H9 (cell line): Measurements from ENCODE around the gene PUM1. TPM values are rescaled to one million over a fixed set of nuclear protein-coding genes. Genes with fewer than 3 reads are reported as not detected.

Source experiments
- DNase-seq: peaks from one replicate; pipeline ENCODE4 v3.0.0-alpha.2; 2017
- H2AFZ ChIP-seq: one replicate; pipeline ENCODE4 v1.6.1; 2013; ENCODE audit warnings: mild to moderate bottlenecking, low read length, control low read depth, moderate library complexity
- H2AK5ac ChIP-seq: 2 replicates; pipeline ENCODE4 v1.6.1; 2013; ENCODE audit warnings: low read length, control low read depth, mixed read lengths; ENCODE audit not compliant: insufficient read length
- H2BK120ac ChIP-seq: one replicate; pipeline ENCODE4 v1.6.1; 2013; ENCODE audit warnings: low read depth, mild to moderate bottlenecking, low read length, control low read depth, inconsistent platforms; ENCODE audit not compliant: poor library complexity, severe bottlenecking
- H2BK12ac ChIP-seq: 2 replicates; pipeline ENCODE4 v1.6.1; 2013; ENCODE audit warnings: low read length, control low read depth, mixed read lengths, low read depth; ENCODE audit not compliant: insufficient read length
- H2BK15ac ChIP-seq: 2 replicates; pipeline ENCODE4 v1.6.1; 2013; ENCODE audit warnings: low read depth, low read length, control low read depth
- H2BK20ac ChIP-seq: one replicate; pipeline ENCODE4 v1.6.1; 2013; ENCODE audit warnings: low read depth, mild to moderate bottlenecking, low read length, control low read depth, inconsistent platforms; ENCODE audit not compliant: poor library complexity, severe bottlenecking
- H2BK5ac ChIP-seq: 2 replicates; pipeline ENCODE4 v1.6.1; 2013; ENCODE audit warnings: low read length, control low read depth, mixed read lengths; ENCODE audit not compliant: insufficient read length
- H3K14ac ChIP-seq: 2 replicates; pipeline ENCODE4 v1.6.1; 2013; ENCODE audit warnings: low read length, control low read depth; ENCODE audit not compliant: insufficient read depth
- H3K18ac ChIP-seq: 2 replicates; pipeline ENCODE4 v1.6.1; 2013; ENCODE audit warnings: low read depth, mild to moderate bottlenecking, mixed read lengths, low read length, control low read depth; ENCODE audit not compliant: insufficient read length
- H3K23ac ChIP-seq: 2 replicates; pipeline ENCODE4 v1.6.1; 2013; ENCODE audit warnings: low read length, control low read depth, mixed read lengths, low read depth; ENCODE audit not compliant: insufficient read length
- H3K23me2 ChIP-seq: 2 replicates; pipeline ENCODE4 v1.6.1; 2013; ENCODE audit warnings: low read depth, mild to moderate bottlenecking, mixed read lengths, low read length, control low read depth; ENCODE audit not compliant: insufficient read length, poor library complexity, severe bottlenecking
- H3K27ac ChIP-seq: 2 replicates; pipeline ENCODE4 v1.5.1; 2013; ENCODE audit warnings: low read length, control low read depth, mixed read lengths, low read depth; ENCODE audit not compliant: insufficient read length
- H3K27me3 ChIP-seq: 2 replicates; pipeline ENCODE4 v1.6.1; 2013; ENCODE audit warnings: low read length, control low read depth, inconsistent platforms; ENCODE audit not compliant: insufficient read depth
- H3K4ac ChIP-seq: 2 replicates; pipeline ENCODE4 v1.6.1; 2013; ENCODE audit warnings: low read depth, mild to moderate bottlenecking, control low read depth, inconsistent platforms, low read length, moderate library complexity
- H3K4me1 ChIP-seq: 2 replicates; pipeline ENCODE4 v1.6.1; 2013; ENCODE audit warnings: low read length, control low read depth, inconsistent platforms; ENCODE audit not compliant: insufficient read depth
- H3K4me2 ChIP-seq: 2 replicates; pipeline ENCODE4 v1.6.1; 2013; ENCODE audit warnings: low read length, control low read depth, mixed read lengths; ENCODE audit not compliant: insufficient read length, insufficient read depth
- H3K56ac ChIP-seq: 2 replicates; pipeline ENCODE4 v1.6.1; 2013; ENCODE audit warnings: low read depth, mild to moderate bottlenecking, mixed read lengths, low read length, control low read depth; ENCODE audit not compliant: insufficient read length
- H3K79me1 ChIP-seq: 2 replicates; pipeline ENCODE4 v1.6.1; 2013; ENCODE audit warnings: low read depth, mild to moderate bottlenecking, moderate library complexity, low read length, control low read depth, inconsistent platforms; ENCODE audit not compliant: insufficient read depth, poor library complexity, severe bottlenecking
- H3K79me2 ChIP-seq: 2 replicates; pipeline ENCODE4 v1.6.1; 2013; ENCODE audit warnings: low read length, control low read depth, inconsistent platforms; ENCODE audit not compliant: insufficient read depth
- H3K9ac ChIP-seq: 2 replicates; pipeline ENCODE4 v1.6.1; 2013; ENCODE audit warnings: low read length, control low read depth, mixed read lengths; ENCODE audit not compliant: insufficient read length; ENCODE audit errors: extremely low read depth
- H3K9me3 ChIP-seq: one replicate; pipeline ENCODE4 v1.6.1; 2013; ENCODE audit warnings: low read depth, low read length, inconsistent platforms; ENCODE audit not compliant: control insufficient read depth
- H3T11ph ChIP-seq: one replicate; pipeline ENCODE4 v1.6.1; 2013; ENCODE audit warnings: mild to moderate bottlenecking, low read length, control low read depth, inconsistent platforms
- H4K20me1 ChIP-seq: one replicate; pipeline ENCODE4 v1.6.1; 2013; ENCODE audit not compliant: control insufficient read depth, insufficient read length, insufficient read depth
- H4K5ac ChIP-seq: 2 replicates; pipeline ENCODE4 v1.6.1; 2013; ENCODE audit warnings: low read depth, mild to moderate bottlenecking, mixed read lengths, low read length, control low read depth; ENCODE audit not compliant: insufficient read length
- H4K8ac ChIP-seq: replicated peaks from 2 replicates; pipeline ENCODE4 v1.6.1; 2013; ENCODE audit warnings: low read length, control low read depth, mixed read lengths, low read depth; ENCODE audit not compliant: insufficient read length
- H4K91ac ChIP-seq: 2 replicates; pipeline ENCODE4 v1.6.1; 2013; ENCODE audit warnings: low read depth, mild to moderate bottlenecking, moderate library complexity, mixed read lengths, low read length, control low read depth; ENCODE audit not compliant: insufficient read length
- H3K27ac Mint-ChIP-seq, 3 experiments: 2 replicates in 2 of 3; 3 replicates in 1 of 3; pipeline ENCODE4 v1.8.0; 2020 to 2021; ENCODE audit warnings: mixed read lengths in 3 of 3, mild to moderate bottlenecking in 1 of 3, moderate library complexity in 1 of 3
- H3K27me3 Mint-ChIP-seq: 2 replicates; pipeline ENCODE4 v1.8.0; 2021; ENCODE audit warnings: low read depth, mild to moderate bottlenecking, moderate library complexity, mixed read lengths
- H3K36me3 Mint-ChIP-seq, 3 experiments: 2 replicates in 2 of 3; 3 replicates in 1 of 3; pipeline ENCODE4 v1.8.0; 2020 to 2021; ENCODE audit warnings: low read depth in 3 of 3, mixed read lengths in 3 of 3; ENCODE audit not compliant: insufficient read depth in 1 of 3
- H3K4me1 Mint-ChIP-seq, 2 experiments: 2 replicates each; pipeline ENCODE4 v1.8.0; 2020; ENCODE audit warnings: mixed read lengths in 2 of 2
- H3K4me3 Mint-ChIP-seq, 2 experiments: 2 replicates in 1 of 2; 3 replicates in 1 of 2; pipeline ENCODE4 v1.8.0; 2020 to 2021; ENCODE audit warnings: mild to moderate bottlenecking in 2 of 2, mixed read lengths in 2 of 2, moderate library complexity in 1 of 2
- H3K9me3 Mint-ChIP-seq, 2 experiments: 2 replicates in 1 of 2; 3 replicates in 1 of 2; pipeline ENCODE4 v1.8.0; 2020; ENCODE audit warnings: mild to moderate bottlenecking in 2 of 2, mixed read lengths in 2 of 2, moderate library complexity in 1 of 2
- WGBS: extraction: QIAGEN DNeasy Blood & Tissue Kit; methylation state at CpG from one replicate; pipeline ENCODE4 v1.1.7; 2013; ENCODE audit warnings: missing lambda C conversion rate, low lambda C conversion rate, mixed read lengths; ENCODE audit not compliant: insufficient read length; ENCODE audit errors: extremely low coverage; 5-methylcytosine and 5-hydroxymethylcytosine counted together
- total RNA-seq: library from RNA; stranded (reverse); gene quantifications from 2 replicates; pipeline ENCODE4 v1.2.1, GENCODE V29; 2021
- TF ChIP-seq, protein P1 (sequence below): fragments of 200-600 bp; sonication (generic); conservative IDR thresholded peaks from 3 replicates; pipeline ENCODE4 v1.8.0; 2021; ENCODE audit warnings: antibody characterized with exemption, mild to moderate bottlenecking

PUM1 gene
- total RNA-seq, 1 experiment from 2014 or later = 164 TPM

DNA sequence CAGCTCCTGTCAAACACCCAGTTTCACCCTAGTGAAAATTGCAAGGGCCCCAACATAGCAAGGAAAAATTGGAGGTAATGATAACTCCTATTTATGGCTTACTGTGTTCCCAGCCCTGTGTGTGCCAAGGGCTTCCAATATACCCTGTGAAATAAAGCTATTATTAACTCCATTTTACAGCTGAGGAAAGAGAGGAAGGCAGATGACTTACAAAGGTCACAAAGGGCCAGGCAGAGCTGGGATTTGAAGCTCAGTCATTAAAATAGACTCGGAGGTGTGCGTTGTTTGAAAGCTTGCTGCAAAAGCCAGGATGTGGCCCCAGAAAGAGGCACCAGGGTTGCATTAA is 136.8 kb downstream of the PUM1 start:
- no peak overlapping the region for H3K4ac ChIP-seq
- Mint-ChIP-seq H3K36me3 (peaks cover 0 to 18% (median 13%) of the 10 kb centered on the region in 3 experiments; a peak in 6 of 7 replicates), H3K4me3 (no peak overlapping the region), H3K4me1 (peaks cover 3 to 5% of the 10 kb centered on the region in 2 experiments), H3K27ac (no peak overlapping the region; a peak in 1 of 7 replicates), H3K9me3 (no peaks in the 10 kb centered on the region), H3K27me3 (no peaks in the 10 kb centered on the region)
- DNase-seq = no peak
- no peaks in the 10 kb centered on the region for H3K79me1 ChIP-seq
- H4K20me1 ChIP-seq = no peaks in the 10 kb centered on the region
- H4K5ac ChIP-seq = no peak overlapping the region
- H3K9me3 ChIP-seq = no peaks in the 10 kb centered on the region
- no peak overlapping the region for H2BK20ac ChIP-seq
- no peak overlapping the region for H3K4me2 ChIP-seq
- H3K79me2 ChIP-seq = no peaks in the 10 kb centered on the region
- H2BK15ac ChIP-seq = no peak overlapping the region
- H3K23me2 ChIP-seq = no peaks in the 10 kb centered on the region
- no peak overlapping the region for H2BK12ac ChIP-seq
- no peak overlapping the region for H2AK5ac ChIP-seq
- TF ChIP-seq, protein P1, sequence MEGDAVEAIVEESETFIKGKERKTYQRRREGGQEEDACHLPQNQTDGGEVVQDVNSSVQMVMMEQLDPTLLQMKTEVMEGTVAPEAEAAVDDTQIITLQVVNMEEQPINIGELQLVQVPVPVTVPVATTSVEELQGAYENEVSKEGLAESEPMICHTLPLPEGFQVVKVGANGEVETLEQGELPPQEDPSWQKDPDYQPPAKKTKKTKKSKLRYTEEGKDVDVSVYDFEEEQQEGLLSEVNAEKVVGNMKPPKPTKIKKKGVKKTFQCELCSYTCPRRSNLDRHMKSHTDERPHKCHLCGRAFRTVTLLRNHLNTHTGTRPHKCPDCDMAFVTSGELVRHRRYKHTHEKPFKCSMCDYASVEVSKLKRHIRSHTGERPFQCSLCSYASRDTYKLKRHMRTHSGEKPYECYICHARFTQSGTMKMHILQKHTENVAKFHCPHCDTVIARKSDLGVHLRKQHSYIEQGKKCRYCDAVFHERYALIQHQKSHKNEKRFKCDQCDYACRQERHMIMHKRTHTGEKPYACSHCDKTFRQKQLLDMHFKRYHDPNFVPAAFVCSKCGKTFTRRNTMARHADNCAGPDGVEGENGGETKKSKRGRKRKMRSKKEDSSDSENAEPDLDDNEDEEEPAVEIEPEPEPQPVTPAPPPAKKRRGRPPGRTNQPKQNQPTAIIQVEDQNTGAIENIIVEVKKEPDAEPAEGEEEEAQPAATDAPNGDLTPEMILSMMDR = no peak
- H2BK5ac ChIP-seq = no peak overlapping the region
- no peak overlapping the region for H3T11ph ChIP-seq
- no peak overlapping the region for H2AFZ ChIP-seq
- no peaks in the 10 kb centered on the region for H3K4me1 ChIP-seq
- H3K9ac ChIP-seq = no peak overlapping the region
- H3K56ac ChIP-seq = no peak overlapping the region
- no peak overlapping the region for H4K91ac ChIP-seq
- H3K27me3 ChIP-seq = no peaks in the 10 kb centered on the region
- H2BK120ac ChIP-seq = no peak overlapping the region
- H3K27ac ChIP-seq = no peak overlapping the region
- no peak overlapping the region for H3K23ac ChIP-seq
- H3K14ac ChIP-seq = no peak overlapping the region
- WGBS = no CpG with 5 or more reads among the region's 2 CpGs
- H4K8ac ChIP-seq = no peak overlapping the region
- no peak overlapping the region for H3K18ac ChIP-seq
